Lung (tissue), 12 donors: ENCODE results near the gene UNC5C. TPM values are rescaled to one million over a fixed set of nuclear protein-coding genes. Genes with fewer than 3 reads are reported as not detected.

Source experiments
- ATAC-seq: fragments of 200-7000 bp; cut with Tn5 transposase; one replicate; pipeline ENCODE4 v1.9.1; 2020; ENCODE audit warnings: moderate number of reproducible peaks; ENCODE audit not compliant: insufficient read depth, low FRiP score
- DNase-seq, 3 donors: peaks; one replicate each; pipeline ENCODE4 v3.0.0-alpha.2; 2013 to 2017
- H3K27ac ChIP-seq, 2 donors: one replicate each; pipeline ENCODE4 v1.5.1; 2013; ENCODE audit warnings: mild to moderate bottlenecking in 2 of 2, moderate library complexity in 2 of 2, control low read depth in 1 of 2, inconsistent platforms in 1 of 2, low read depth in 1 of 2, low read length in 1 of 2
- H3K27me3 ChIP-seq, 3 donors: one replicate each; pipeline ENCODE4 v1.5.1; 2013; ENCODE audit warnings: low read length in 2 of 3; ENCODE audit not compliant: control insufficient read depth in 3 of 3, insufficient read depth in 3 of 3
- H3K36me3 ChIP-seq, 4 donors: one replicate each; pipeline ENCODE4 v1.5.1; 2013; ENCODE audit warnings: low read length in 4 of 4, mild to moderate bottlenecking in 1 of 4, moderate library complexity in 1 of 4; ENCODE audit not compliant: control insufficient read depth in 4 of 4, insufficient read depth in 4 of 4
- H3K4me1 ChIP-seq, 5 donors: one replicate each; pipeline ENCODE4 v1.5.1; 2013; ENCODE audit warnings: low read length in 5 of 5, mild to moderate bottlenecking in 2 of 5, moderate library complexity in 1 of 5; ENCODE audit not compliant: control insufficient read depth in 5 of 5, insufficient read depth in 5 of 5
- H3K4me3 ChIP-seq: one replicate; pipeline ENCODE4 v1.5.1; 2013; ENCODE audit warnings: mild to moderate bottlenecking, control low read depth, moderate library complexity
- H3K9ac ChIP-seq, 2 donors: one replicate each; pipeline ENCODE4 v1.5.1; 2013; ENCODE audit warnings: low read length in 2 of 2, control low read depth in 1 of 2; ENCODE audit not compliant: insufficient read depth in 1 of 2
- H3K9me3 ChIP-seq, 4 donors: one replicate each; pipeline ENCODE4 v1.5.1; 2013; ENCODE audit warnings: low read length in 3 of 4, mild to moderate bottlenecking in 1 of 4, moderate library complexity in 1 of 4; ENCODE audit not compliant: control insufficient read depth in 4 of 4, insufficient read depth in 3 of 4
- WGBS, 2 donors: extraction: QIAGEN DNeasy Blood & Tissue Kit; methylation state at CpG; one replicate each; pipeline ENCODE4 v1.1.7; 2013; 5-methylcytosine and 5-hydroxymethylcytosine counted together
- polyA plus RNA-seq, 2 donors: library from polyadenylated mRNA; stranded (reverse); fragments of 200-250 nt; gene quantifications; one replicate each; pipeline ENCODE4 v1.2.1, GENCODE V29; 2013
- total RNA-seq, 2 donors: library from RNA; depleted of rRNA in 1 of 2; stranded (reverse); fragments of >200 nt in 1 of 2; gene quantifications; one replicate each; pipeline ENCODE4 v1.2.1, GENCODE V29; 2014 to 2021
- TF ChIP-seq, protein P1 (sequence below): IDR thresholded peaks from 2 replicates; pipeline ENCODE4 v1.5.1; 2012; ENCODE audit warnings: mild to moderate bottlenecking; ENCODE audit errors: control extremely low read depth, extremely low read depth
- donor health status: control.
- donor health status: control.
- donor health status: Bipolar disorder and iron deficiency.
- donor health status: healthy.
- donor health status: DM: yes; HTN: yes; CAD: no.

Gene UNC5C
- total and polyA plus RNA-seq, 4 donors = 0.55 to 27.9 (median 3.8) TPM

DNA sequence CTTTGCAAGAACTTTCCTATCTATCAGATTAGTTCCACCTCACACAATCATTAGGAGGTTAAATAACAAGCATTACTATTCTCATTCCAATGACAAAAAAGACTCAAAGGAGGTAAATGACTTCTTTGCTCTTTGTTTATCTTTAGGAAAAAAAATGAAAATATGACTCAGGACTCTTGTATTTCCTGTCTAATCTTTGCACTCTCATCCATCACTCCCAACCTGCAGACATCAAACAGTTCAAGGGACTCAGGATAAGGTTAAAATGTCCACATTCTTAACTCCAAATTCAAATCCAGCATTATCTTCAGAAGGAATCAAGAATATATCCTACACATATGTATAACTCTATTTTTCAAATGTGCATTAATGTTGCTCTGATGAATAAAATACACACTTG lies 139.6 kb downstream of the UNC5C start:
- DNase-seq (no peak), ATAC-seq (no peak)
- Histone ChIP-seq H3K4me1 (peaks cover 0 to 14% (median 7%) of the 10 kb centered on the region in 5 donors), H3K9ac (no peak overlapping the region), H3K9me3 (peaks cover 0 to 1% (median 0%) of the 10 kb centered on the region in 4 donors), H3K4me3 (no peak overlapping the region), H3K27me3 (no peaks in the 10 kb centered on the region), H3K36me3 (no peaks in the 10 kb centered on the region), H3K27ac (no peak overlapping the region)
- TF ChIP-seq, protein P1, sequence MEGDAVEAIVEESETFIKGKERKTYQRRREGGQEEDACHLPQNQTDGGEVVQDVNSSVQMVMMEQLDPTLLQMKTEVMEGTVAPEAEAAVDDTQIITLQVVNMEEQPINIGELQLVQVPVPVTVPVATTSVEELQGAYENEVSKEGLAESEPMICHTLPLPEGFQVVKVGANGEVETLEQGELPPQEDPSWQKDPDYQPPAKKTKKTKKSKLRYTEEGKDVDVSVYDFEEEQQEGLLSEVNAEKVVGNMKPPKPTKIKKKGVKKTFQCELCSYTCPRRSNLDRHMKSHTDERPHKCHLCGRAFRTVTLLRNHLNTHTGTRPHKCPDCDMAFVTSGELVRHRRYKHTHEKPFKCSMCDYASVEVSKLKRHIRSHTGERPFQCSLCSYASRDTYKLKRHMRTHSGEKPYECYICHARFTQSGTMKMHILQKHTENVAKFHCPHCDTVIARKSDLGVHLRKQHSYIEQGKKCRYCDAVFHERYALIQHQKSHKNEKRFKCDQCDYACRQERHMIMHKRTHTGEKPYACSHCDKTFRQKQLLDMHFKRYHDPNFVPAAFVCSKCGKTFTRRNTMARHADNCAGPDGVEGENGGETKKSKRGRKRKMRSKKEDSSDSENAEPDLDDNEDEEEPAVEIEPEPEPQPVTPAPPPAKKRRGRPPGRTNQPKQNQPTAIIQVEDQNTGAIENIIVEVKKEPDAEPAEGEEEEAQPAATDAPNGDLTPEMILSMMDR = no peak

DNA sequence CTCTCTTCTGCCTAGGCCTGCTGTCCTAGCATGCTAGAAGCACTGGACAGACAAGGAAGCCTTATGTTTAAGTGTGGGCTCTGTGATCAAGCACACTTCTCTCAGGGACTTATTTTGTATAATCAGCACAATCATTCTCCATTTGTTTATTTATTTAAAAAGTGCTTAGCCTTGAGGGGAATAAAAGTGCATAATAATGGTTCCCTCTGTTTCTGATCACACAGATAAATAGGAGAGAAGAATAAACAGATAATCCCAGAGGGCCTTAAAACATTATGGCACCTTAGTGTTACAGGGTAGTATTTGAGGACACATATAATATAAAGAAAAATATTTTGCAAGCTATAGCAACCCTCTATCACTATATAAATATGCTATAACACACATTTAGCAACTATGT lies 146.5 kb downstream of the UNC5C start:
- Histone ChIP-seq H3K36me3 (peaks cover 0 to 3% (median 0%) of the 10 kb centered on the region in 4 donors), H3K9me3 (no peaks in the 10 kb centered on the region), H3K27me3 (no peaks in the 10 kb centered on the region), H3K27ac (no peak overlapping the region), H3K4me3 (no peak overlapping the region), H3K9ac (no peak overlapping the region), H3K4me1 (peaks cover 0 to 3% (median 0%) of the 10 kb centered on the region in 5 donors)
- TF ChIP-seq, protein P1 = no peak
- DNase-seq (no peak), ATAC-seq (no peak)

DNA sequence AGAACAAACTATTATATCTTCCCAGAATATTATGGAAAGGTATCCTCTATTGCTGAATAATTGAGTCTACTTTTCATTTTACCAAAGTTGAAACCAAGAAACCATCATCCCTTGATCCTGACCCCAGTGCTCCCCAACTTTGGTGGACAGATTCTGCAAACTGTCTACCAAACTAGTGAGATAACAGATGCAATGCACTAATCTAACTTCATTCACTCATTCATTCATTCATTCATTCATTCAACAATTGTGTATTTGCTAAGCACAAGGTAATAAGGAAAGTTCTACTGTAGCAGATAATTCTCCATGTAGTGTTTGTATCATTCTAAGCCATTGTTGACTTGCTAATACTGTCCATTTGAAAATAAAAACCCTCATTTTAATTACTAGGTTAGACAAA lies 150.6 kb downstream of the UNC5C start:
- Histone ChIP-seq H3K9ac (no peak overlapping the region), H3K27me3 (no peaks in the 10 kb centered on the region), H3K36me3 (no peaks in the 10 kb centered on the region), H3K4me3 (no peak overlapping the region), H3K9me3 (no peaks in the 10 kb centered on the region), H3K27ac (no peak overlapping the region), H3K4me1 (peaks cover 0 to 7% (median 0%) of the 10 kb centered on the region in 5 donors)
- no peak for ATAC-seq
- no peak for DNase-seq
- TF ChIP-seq, protein P1 = no peak

DNA sequence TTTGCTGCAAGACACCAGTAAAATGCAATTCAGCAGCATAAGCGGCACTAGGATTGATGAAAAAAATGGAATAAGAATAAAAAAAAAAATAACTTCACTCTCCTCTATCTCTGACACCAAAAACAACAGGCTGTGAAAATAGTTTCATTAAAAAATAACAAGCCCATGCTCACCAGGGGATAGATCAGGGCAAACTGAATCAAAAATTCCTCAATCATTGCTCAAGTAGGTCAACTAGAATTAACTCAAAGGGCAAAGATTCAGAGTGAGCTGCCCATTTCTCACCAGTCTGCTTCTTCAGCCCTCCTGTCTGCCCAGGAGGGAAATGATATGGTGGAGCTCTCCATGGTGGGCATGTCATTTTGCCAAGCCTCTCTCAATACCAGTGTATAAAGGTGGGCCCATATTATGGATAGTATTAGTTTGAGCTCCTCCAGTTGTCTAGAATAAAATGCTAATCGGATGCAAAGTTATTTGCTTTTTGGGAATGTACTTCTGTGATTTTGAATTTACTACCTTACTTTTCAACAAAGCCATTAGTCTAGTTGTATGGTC lies 153.9 kb downstream of the UNC5C start:
- H3K27me3 ChIP-seq = no peaks in the 10 kb centered on the region
- no peak for DNase-seq
- ATAC-seq = no peak
- 93% methylated on average over 2 of the region's 2 CpGs for WGBS, 2 donors
- no peaks in the 10 kb centered on the region for H3K36me3 ChIP-seq
- H3K27ac ChIP-seq = no peak overlapping the region
- peaks cover 0 to 5% (median 0%) of the 10 kb centered on the region in 5 donors for H3K4me1 ChIP-seq
- TF ChIP-seq, protein P1 = no peak
- no peaks in the 10 kb centered on the region for H3K9me3 ChIP-seq
- no peak overlapping the region for H3K4me3 ChIP-seq
- H3K9ac ChIP-seq = no peak overlapping the region
